Keratinocyte (primary cell): ENCODE measurements around the gene USP34.

Experiments
- CTCF ChIP-seq, 3 experiments: IDR thresholded peaks in 1 of 3; conservative IDR thresholded peaks in 1 of 3; optimal IDR thresholded peaks in 1 of 3; 2 replicates in 2 of 3; 3 replicates in 1 of 3; pipeline versions ENCODE3 to v1.5.1; 2011; ENCODE audit warnings: low read length in 3 of 3, mild to moderate bottlenecking in 3 of 3, moderate library complexity in 2 of 3, control low read depth in 1 of 3, inconsistent platforms in 1 of 3; ENCODE audit not compliant: insufficient read depth in 2 of 3; ENCODE audit errors: extremely low read depth in 1 of 3
- EZH2 ChIP-seq: IDR thresholded peaks from one replicate; pipeline ENCODE4 v1.6.1; 2012; ENCODE audit warnings: inconsistent platforms, mild to moderate bottlenecking, low read length, moderate library complexity

- TF ChIP-seq CTCF (optimal IDR thresholded peaks at IDR 0.05 in 1 of 3, IDR thresholded peaks at IDR 0.05 in 1 of 3, conservative IDR thresholded peaks at IDR 0.05 in 1 of 3; ENCODE audit: extremely low read depth in 1 of 3, insufficient read depth in 2 of 3, low read length in 3 of 3) (no peak), EZH2 (no peak)
Measured at GRCh38 chr2:61414674-61415073, 56.2 kb downstream of the USP34 start.
